ENCODE measurements around the gene ADCY10. TPM values are rescaled to one million over a fixed set of nuclear protein-coding genes. Genes with fewer than 3 reads are reported as not detected.

The ADCY10 gene
- total and polyA plus RNA-seq, 2 donors (not counting 3 experiments of a cell fraction or from before 2014, with no cell fraction given), result not detected

GRCh38 chr1:167790117-167790516 lies 123.8 kb downstream of the ADCY10 start:
- H3K9ac ChIP-seq (replicated peaks; ENCODE audit: extremely low read depth, insufficient read depth, low read length), result no peak overlapping the region
- TF ChIP-seq JUN (IDR thresholded peaks at IDR 0.05; ENCODE audit: borderline replicate concordance, insufficient read depth, insufficient read length, low read depth) (no peak), EZH2 (IDR thresholded peaks at IDR 0.05; ENCODE audit: borderline replicate concordance, low read depth, low read length, severe bottlenecking) (no peak)
- FAIRE-seq (no peak), DNase-seq (ENCODE audit: low read depth, low spot score) (no peak)
- ChIA-PET CTCF (interaction anchor here (0.6 to 2.3 kb wide), 4 partner anchors 15 to 292 kb away, joined by 3 to 8 read pairs (median 4); no protein-coding TSS in a partner anchor), POLR2A (no interaction called here)
- H3K9me3 ChIP-seq (replicated peaks; ENCODE audit: control insufficient read depth, insufficient read depth, low read length), result no peaks in the 10 kb centered on the region
- no peaks in the 10 kb centered on the region for H3K27me3 ChIP-seq (ENCODE audit: control insufficient read depth in 2 of 2, insufficient read depth in 2 of 2, low read length in 2 of 2)
- dilution Hi-C loops (cut with MboI; ENCODE audit: extremely low pct_ligation_motif_present, low sequenced_read_pairs), result no loop called here
- intact Hi-C loops (cut with micrococcal nuclease), result no loop called here
- no peak overlapping the region for H3K4me3 ChIP-seq (replicated peaks in 1 of 3; ENCODE audit: insufficient read depth in 1 of 3, low read depth in 1 of 3, low read length in 3 of 3)
- no peaks in the 10 kb centered on the region for H3K79me2 ChIP-seq (ENCODE audit: control insufficient read depth, insufficient read depth, low read length)
- no peaks in the 10 kb centered on the region for H3K9me1 ChIP-seq (replicated peaks; ENCODE audit: control insufficient read depth, extremely low read depth, insufficient read depth, low read length)
- BruUV-seq (replicated peaks), result no TSS peak
- no peaks in the 10 kb centered on the region for H3K4me1 ChIP-seq (ENCODE audit: control insufficient read depth, extremely low read depth, insufficient read depth, low read length)
- H2AFZ ChIP-seq (ENCODE audit: low read depth, low read length), result no peak overlapping the region
- H3K4me2 ChIP-seq (ENCODE audit: insufficient read depth, low read length), result no peak overlapping the region
- peaks cover 9 to 11% of the 10 kb centered on the region in 2 experiments for H3K36me3 ChIP-seq (ENCODE audit: control insufficient read depth in 2 of 2, extremely low read depth in 1 of 2, insufficient read depth in 2 of 2, low read length in 2 of 2)
- no peak overlapping the region for H3K27ac ChIP-seq (ENCODE audit: insufficient read depth, low read depth, low read length)
- H4K20me1 ChIP-seq (replicated peaks; ENCODE audit: control insufficient read depth, extremely low read depth, insufficient read depth, low read length), result no peaks in the 10 kb centered on the region

DNA sequence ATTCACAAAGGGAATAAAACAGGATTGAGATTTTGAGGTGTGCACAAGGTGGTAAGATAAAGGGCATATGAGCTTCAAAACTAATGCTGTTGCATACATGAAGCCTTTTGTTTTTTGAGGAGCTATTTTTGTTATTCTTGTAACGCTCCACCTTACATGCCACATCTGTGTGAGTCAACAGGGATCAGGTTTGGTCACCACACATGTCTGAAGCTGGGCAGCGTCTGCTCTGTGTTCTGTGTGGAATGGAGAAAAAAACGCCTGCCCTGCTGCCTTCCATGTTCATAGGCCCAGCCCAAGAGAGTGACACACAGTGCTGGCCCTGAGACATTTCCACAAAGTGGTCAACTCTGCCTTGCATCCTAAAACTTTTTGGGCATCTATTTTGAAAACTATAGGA lies 124.4 kb downstream of the ADCY10 start:
- no peak for DNase-seq (ENCODE audit: low read depth, low spot score)
- Histone ChIP-seq H3K4me1 (ENCODE audit: control insufficient read depth, extremely low read depth, insufficient read depth, low read length) (no peaks in the 10 kb centered on the region), H3K9me3 (replicated peaks; ENCODE audit: control insufficient read depth, insufficient read depth, low read length) (no peaks in the 10 kb centered on the region), H3K9me1 (replicated peaks; ENCODE audit: control insufficient read depth, extremely low read depth, insufficient read depth, low read length) (no peaks in the 10 kb centered on the region), H3K9ac (replicated peaks; ENCODE audit: extremely low read depth, insufficient read depth, low read length) (no peak overlapping the region), H3K36me3 (ENCODE audit: control insufficient read depth in 2 of 2, extremely low read depth in 1 of 2, insufficient read depth in 2 of 2, low read length in 2 of 2) (peaks cover 9 to 14% of the 10 kb centered on the region in 2 experiments), H3K4me3 (replicated peaks in 1 of 3; ENCODE audit: insufficient read depth in 1 of 3, low read depth in 1 of 3, low read length in 3 of 3) (no peak overlapping the region), H4K20me1 (replicated peaks; ENCODE audit: control insufficient read depth, extremely low read depth, insufficient read depth, low read length) (no peaks in the 10 kb centered on the region), H3K27ac (ENCODE audit: insufficient read depth, low read depth, low read length) (no peak overlapping the region), H2AFZ (ENCODE audit: low read depth, low read length) (no peak overlapping the region), H3K27me3 (ENCODE audit: control insufficient read depth in 2 of 2, insufficient read depth in 2 of 2, low read length in 2 of 2) (no peaks in the 10 kb centered on the region), H3K4me2 (ENCODE audit: insufficient read depth, low read length) (no peak overlapping the region), H3K79me2 (ENCODE audit: control insufficient read depth, insufficient read depth, low read length) (no peaks in the 10 kb centered on the region)
- dilution Hi-C loops (cut with MboI; ENCODE audit: extremely low pct_ligation_motif_present, low sequenced_read_pairs) (no loop called here), intact Hi-C loops (cut with micrococcal nuclease) (no loop called here)
- BruUV-seq (replicated peaks), result no TSS peak
- ChIA-PET CTCF (interaction anchor here (0.8 to 2.3 kb wide), 3 partner anchors 14 to 20 kb away, joined by 3 to 8 read pairs (median 3); no protein-coding TSS in a partner anchor), POLR2A (no interaction called here)
- no peak for FAIRE-seq
- TF ChIP-seq CTCF (IDR thresholded peaks at IDR 0.05; ENCODE audit: extremely low read depth in 1 of 2, insufficient read depth in 1 of 2, low read depth in 1 of 2, low read length in 2 of 2) (no peak), POLR2AphosphoS5 (IDR thresholded peaks at IDR 0.05; ENCODE audit: insufficient read depth, low read depth, low read length) (no peak), POLR2A (IDR thresholded peaks at IDR 0.05; ENCODE audit: low read depth, low read length) (no peak), JUN (IDR thresholded peaks at IDR 0.05; ENCODE audit: borderline replicate concordance, insufficient read depth, insufficient read length, low read depth) (no peak), MYC (IDR thresholded peaks at IDR 0.05; ENCODE audit: low read depth, low read length) (no peak), FOS (IDR thresholded peaks at IDR 0.05; ENCODE audit: borderline replicate concordance, insufficient read depth, low read length) (no peak), GATA2 (IDR thresholded peaks at IDR 0.05; ENCODE audit: insufficient read depth, insufficient read length, low read depth, low read length) (no peak), EZH2 (IDR thresholded peaks at IDR 0.05; ENCODE audit: borderline replicate concordance, low read depth, low read length, severe bottlenecking) (no peak)
- TF ChIP-seq, protein P1, sequence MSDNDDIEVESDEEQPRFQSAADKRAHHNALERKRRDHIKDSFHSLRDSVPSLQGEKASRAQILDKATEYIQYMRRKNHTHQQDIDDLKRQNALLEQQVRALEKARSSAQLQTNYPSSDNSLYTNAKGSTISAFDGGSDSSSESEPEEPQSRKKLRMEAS (IDR thresholded peaks at IDR 0.05; ENCODE audit: insufficient read depth, insufficient read length), result no peak
